ENCODE results near the gene SLC9A6. TPM values are rescaled to one million over a fixed set of nuclear protein-coding genes. Genes with fewer than 3 reads are reported as not detected.
A peak's percentile ranks its signal among the peaks of the same experiment; 100 is the strongest.

Gene SLC9A6
- total RNA-seq, 1 experiment from 2014 or later, result 21.7 TPM

- no TSS peak for BruUV-seq (replicated peaks)
- Mint-ChIP-seq H3K4me1 (ENCODE audit: low read depth, unreplicated experiment) (peaks cover 33% of the 10 kb centered on the region), H3K36me3 (ENCODE audit: insufficient read depth, unreplicated experiment) (peaks cover 19% of the 10 kb centered on the region), H3K27me3 (ENCODE audit: unreplicated experiment) (no peaks in the 10 kb centered on the region), H3K27ac (ENCODE audit: unreplicated experiment) (peak overlapping the region; percentile 48), H3K9me3 (ENCODE audit: low read depth, unreplicated experiment) (no peaks in the 10 kb centered on the region), H3K4me3 (ENCODE audit: low read depth, unreplicated experiment) (peak overlapping the region; percentile 89)
- CTCF ChIA-PET, result no interaction called here
- intact Hi-C loops (cut with micrococcal nuclease; ENCODE audit: unreplicated experiment), result no loop called here
- TF ChIP-seq CTCF (IDR thresholded peaks at IDR 0.05; ENCODE audit: unreplicated experiment), result no peak
- DNase-seq, result no peak
Measured at GRCh38 chrX:135985973-135986310, 707 bp downstream of the SLC9A6 start.

GRCh38 chrX:135988245-135988644 is 3.0 kb downstream of the SLC9A6 start:
- peaks cover 19% of the 10 kb centered on the region for H3K36me3 Mint-ChIP-seq (ENCODE audit: insufficient read depth, unreplicated experiment)
- peaks cover 37% of the 10 kb centered on the region for H3K4me1 Mint-ChIP-seq (ENCODE audit: low read depth, unreplicated experiment)
- intact Hi-C loops (cut with micrococcal nuclease; ENCODE audit: unreplicated experiment), result no loop called here
- no peak for TF ChIP-seq CTCF (IDR thresholded peaks at IDR 0.05; ENCODE audit: unreplicated experiment)
- CTCF ChIA-PET, result no interaction called here
- no peak for DNase-seq
- no peaks in the 10 kb centered on the region for H3K27me3 Mint-ChIP-seq (ENCODE audit: unreplicated experiment)
- H3K27ac Mint-ChIP-seq (ENCODE audit: unreplicated experiment), result no peak overlapping the region
- no peak overlapping the region for H3K4me3 Mint-ChIP-seq (ENCODE audit: low read depth, unreplicated experiment)
- no TSS peak for BruUV-seq (replicated peaks)
- no peaks in the 10 kb centered on the region for H3K9me3 Mint-ChIP-seq (ENCODE audit: low read depth, unreplicated experiment)

GRCh38 chrX:136015016-136015415 is 29.8 kb downstream of the SLC9A6 start:
- CTCF ChIA-PET, result no interaction called here
- Mint-ChIP-seq H3K4me1 (ENCODE audit: low read depth, unreplicated experiment) (no peaks in the 10 kb centered on the region), H3K9me3 (ENCODE audit: low read depth, unreplicated experiment) (no peaks in the 10 kb centered on the region), H3K27me3 (ENCODE audit: unreplicated experiment) (no peaks in the 10 kb centered on the region), H3K36me3 (ENCODE audit: insufficient read depth, unreplicated experiment) (no peaks in the 10 kb centered on the region), H3K27ac (ENCODE audit: unreplicated experiment) (no peak overlapping the region), H3K4me3 (ENCODE audit: low read depth, unreplicated experiment) (no peak overlapping the region)
- no peak for TF ChIP-seq CTCF (IDR thresholded peaks at IDR 0.05; ENCODE audit: unreplicated experiment)
- no TSS peak for BruUV-seq (replicated peaks)
- DNase-seq, result no peak
- intact Hi-C loops (cut with micrococcal nuclease; ENCODE audit: unreplicated experiment), result no loop called here

- CTCF ChIA-PET, result no interaction called here
- no peak for DNase-seq
- no TSS peak for BruUV-seq (replicated peaks)
- TF ChIP-seq CTCF (IDR thresholded peaks at IDR 0.05; ENCODE audit: unreplicated experiment), result no peak
- Mint-ChIP-seq H3K36me3 (ENCODE audit: insufficient read depth, unreplicated experiment) (no peaks in the 10 kb centered on the region), H3K4me1 (ENCODE audit: low read depth, unreplicated experiment) (no peaks in the 10 kb centered on the region), H3K4me3 (ENCODE audit: low read depth, unreplicated experiment) (no peak overlapping the region), H3K27me3 (ENCODE audit: unreplicated experiment) (no peaks in the 10 kb centered on the region), H3K27ac (ENCODE audit: unreplicated experiment) (no peak overlapping the region), H3K9me3 (ENCODE audit: low read depth, unreplicated experiment) (no peaks in the 10 kb centered on the region)
- intact Hi-C loops (cut with micrococcal nuclease; ENCODE audit: unreplicated experiment), result no loop called here
Measured at GRCh38 chrX:136016881-136017280, 31.6 kb downstream of the SLC9A6 start.

- DNase-seq, result no peak
- Mint-ChIP-seq H3K36me3 (ENCODE audit: insufficient read depth, unreplicated experiment) (no peaks in the 10 kb centered on the region), H3K27ac (ENCODE audit: unreplicated experiment) (no peak overlapping the region), H3K4me3 (ENCODE audit: low read depth, unreplicated experiment) (no peak overlapping the region), H3K4me1 (ENCODE audit: low read depth, unreplicated experiment) (no peaks in the 10 kb centered on the region), H3K27me3 (ENCODE audit: unreplicated experiment) (no peaks in the 10 kb centered on the region), H3K9me3 (ENCODE audit: low read depth, unreplicated experiment) (no peaks in the 10 kb centered on the region)
- TF ChIP-seq CTCF (IDR thresholded peaks at IDR 0.05; ENCODE audit: unreplicated experiment), result no peak
- CTCF ChIA-PET, result no interaction called here
- intact Hi-C loops (cut with micrococcal nuclease; ENCODE audit: unreplicated experiment), result no loop called here
- no TSS peak for BruUV-seq (replicated peaks)
Measured at GRCh38 chrX:136019226-136019625, 34.0 kb downstream of the SLC9A6 start.
